HCT116 (cell line): ENCODE data around the gene RNF8. TPM values are rescaled to one million over a fixed set of nuclear protein-coding genes. Genes with fewer than 3 reads are reported as not detected.
A peak's percentile ranks its signal among the peaks of the same experiment; 100 is the strongest.

ENCODE experiments used
- ATAC-seq: fragments of 200-7000 bp; cut with Tn5 transposase; 2 replicates; pipeline ENCODE4 v1.9.1; 2020; ENCODE audit warnings: mild to moderate bottlenecking, moderate library complexity
- BruUV-seq: library from RNA; stranded (reverse); fragments of 400-500 nt; replicated peaks from 2 replicates; lab custom pipeline; 2021; lab: Mats Ljungman, UMichigan
- CTCF ChIA-PET: fragments of 300-600 bp; sonication (Branson Sonifier 250); formaldehyde crosslinking; loops from one replicate; lab custom pipeline; 2021; ENCODE audit warnings: antibody characterized with exemption; lab: Charles Lee
- POLR2A ChIA-PET: fragments of 300-600, 350-600 bp; sonication (Branson Sonifier 250); formaldehyde crosslinking; loops from one replicate; lab custom pipeline; 2021; ENCODE audit warnings: antibody characterized with exemption; lab: Charles Lee
- RAD21 ChIA-PET, 2 experiments: fragments of 300-600 bp; sonication (Branson Sonifier 250); formaldehyde crosslinking; loops; one replicate each; lab custom pipeline; 2023; ENCODE audit warnings: low total read pairs in 2 of 2; ENCODE audit not compliant: uncharacterized antibody in 2 of 2, unreplicated experiment in 2 of 2, low non-redundant PET in 1 of 2; lab: Charles Lee
- DNase-seq: peaks from one replicate; pipeline ENCODE4 v3.0.0-alpha.2; 2010; ENCODE audit warnings: low read depth, low spot score
- H2AFZ ChIP-seq: fragments of 200-600 bp; shearing (Covaris generic), sonication (generic); 2 replicates; pipeline ENCODE4 v1.6.1; 2017; ENCODE audit warnings: low read depth, mixed run types, mixed read lengths, antibody characterized with exemption, low read length; ENCODE audit not compliant: poor library complexity, severe bottlenecking
- H3K27ac ChIP-seq: 2 replicates; pipeline ENCODE4 v1.5.1; 2012; ENCODE audit warnings: low read depth, low read length
- H3K27me3 ChIP-seq: fragments of 200-600 bp; sonication (generic); 2 replicates; pipeline ENCODE4 v1.6.1; 2016; ENCODE audit warnings: mixed run types, low read length, mixed read lengths; ENCODE audit not compliant: insufficient read depth
- H3K36me3 ChIP-seq, 2 experiments: fragments of 200-500 bp in 1 of 2; fragments of 200-600 bp in 1 of 2; sonication (Bioruptor generic) in 1 of 2; sonication (generic) in 1 of 2; 2 replicates each; pipeline versions ENCODE4 v1.5.1 to v1.6.1; 2014 to 2016; ENCODE audit warnings: low read length in 2 of 2, inconsistent platforms in 1 of 2, mixed read lengths in 1 of 2, mixed run types in 1 of 2; ENCODE audit not compliant: insufficient read depth in 2 of 2, control insufficient read depth in 1 of 2
- H3K4me1 ChIP-seq, 2 experiments: fragments of 200-600 bp in 1 of 2; sonication (generic) in 1 of 2; 2 replicates each; pipeline versions ENCODE4 v1.5.1 to v1.6.1; 2012 to 2017; ENCODE audit warnings: low read length in 2 of 2, inconsistent platforms in 1 of 2, mild to moderate bottlenecking in 1 of 2, mixed read lengths in 1 of 2, mixed run types in 1 of 2, moderate library complexity in 1 of 2; ENCODE audit not compliant: insufficient read depth in 2 of 2, control insufficient read depth in 1 of 2
- H3K4me2 ChIP-seq: fragments of 200-600 bp; sonication (generic); 2 replicates; pipeline ENCODE4 v1.6.1; 2017; ENCODE audit warnings: mixed run types, low read length, mixed read lengths
- H3K4me3 ChIP-seq, 2 experiments: fragments of 200-600 bp in 1 of 2; sonication (generic) in 1 of 2; replicated peaks in 1 of 2; 2 replicates each; pipeline ENCODE4 v1.5.1; 2011 to 2016; ENCODE audit warnings: low read length in 2 of 2, control low read depth in 1 of 2, low read depth in 1 of 2, mild to moderate bottlenecking in 1 of 2, mixed read lengths in 1 of 2, mixed run types in 1 of 2
- H3K79me2 ChIP-seq: fragments of 200-600 bp; sonication (generic); 2 replicates; pipeline ENCODE4 v1.6.1; 2017; ENCODE audit warnings: mild to moderate bottlenecking, mixed run types, low read length, moderate library complexity, mixed read lengths; ENCODE audit not compliant: insufficient read depth
- H3K9ac ChIP-seq: fragments of 200-600 bp; sonication (generic); 2 replicates; pipeline ENCODE4 v1.6.1; 2016; ENCODE audit warnings: low read length, mixed read lengths
- H3K9me2 ChIP-seq: fragments of 200-600 bp; sonication (generic), shearing (Covaris generic); 2 replicates; pipeline ENCODE4 v1.6.1; 2017; ENCODE audit warnings: mixed run types, mild to moderate bottlenecking, moderate library complexity; ENCODE audit not compliant: insufficient read depth
- H3K9me3 ChIP-seq, 2 experiments: fragments of 200-500 bp in 1 of 2; fragments of 200-600 bp in 1 of 2; sonication (Bioruptor generic) in 1 of 2; sonication (generic) in 1 of 2; 2 replicates each; pipeline ENCODE4 v1.6.1; 2014 to 2017; ENCODE audit warnings: low read length in 2 of 2, mixed read lengths in 2 of 2, inconsistent platforms in 1 of 2, low read depth in 1 of 2, mild to moderate bottlenecking in 1 of 2, mixed run types in 1 of 2, moderate library complexity in 1 of 2; ENCODE audit not compliant: control insufficient read depth in 1 of 2, insufficient read depth in 1 of 2
- H4K20me1 ChIP-seq: fragments of 200-600 bp; sonication (generic), shearing (Covaris generic); 2 replicates; pipeline ENCODE4 v1.6.1; 2017; ENCODE audit warnings: mixed run types, mild to moderate bottlenecking, moderate library complexity; ENCODE audit not compliant: insufficient read depth
- CEBPB ChIP-seq: IDR thresholded peaks from 2 replicates; pipeline ENCODE4 v1.6.1; 2012; ENCODE audit warnings: low read depth
- EGR1 ChIP-seq: IDR thresholded peaks from 2 replicates; pipeline ENCODE4 v1.6.1; 2012; ENCODE audit warnings: low read depth
- EZH2phosphoT487 ChIP-seq: fragments of 200-600 bp; IDR thresholded peaks from 2 replicates; pipeline ENCODE4 v1.6.1; 2018; ENCODE audit warnings: antibody characterized with exemption, borderline replicate concordance
- JUND ChIP-seq: IDR thresholded peaks from 2 replicates; pipeline ENCODE4 v1.6.1; 2012
- RAD21 ChIP-seq: IDR thresholded peaks from 2 replicates; pipeline ENCODE4 v1.6.1; 2012; ENCODE audit warnings: low read depth, mild to moderate bottlenecking
- SIN3A ChIP-seq: IDR thresholded peaks from 2 replicates; pipeline ENCODE4 v1.6.1; 2012; ENCODE audit warnings: low read depth
- SP1 ChIP-seq: IDR thresholded peaks from 2 replicates; pipeline ENCODE4 v1.6.1; 2012; ENCODE audit warnings: low read depth
- SRF ChIP-seq: IDR thresholded peaks from 2 replicates; pipeline ENCODE4 v1.6.1; 2012; ENCODE audit warnings: low read depth
- TCF7L2 ChIP-seq: IDR thresholded peaks from 2 replicates; pipeline ENCODE4 v1.7.0; 2011; ENCODE audit warnings: borderline replicate concordance, inconsistent platforms; ENCODE audit not compliant: insufficient read depth, insufficient read length; ENCODE audit errors: extremely low read depth
- intact Hi-C: fragments of 100-400 bp; cut with micrococcal nuclease; formaldehyde crosslinking; loops from 2 replicates; pipeline ENCODE4 v1.10.0; 2022
- total RNA-seq: library from RNA; stranded (reverse); gene quantifications from one replicate; pipeline ENCODE4 v1.2.1, GENCODE V29; 2021; ENCODE audit not compliant: unreplicated experiment
- TF ChIP-seq, protein P1 (sequence below): IDR thresholded peaks from 2 replicates; pipeline ENCODE4 v1.6.1; 2012
- TF ChIP-seq, protein P2 (sequence below): IDR thresholded peaks from 2 replicates; pipeline ENCODE4 v1.6.1; 2012; ENCODE audit warnings: low read depth
- TF ChIP-seq, protein P3 (sequence below): IDR thresholded peaks from 2 replicates; pipeline ENCODE4 v1.6.1; 2012
- TF ChIP-seq, protein P4 (sequence below), 3 experiments: fragments of 200-600 bp in 1 of 3; sonication (generic) in 1 of 3; IDR thresholded peaks in 2 of 3; conservative IDR thresholded peaks in 1 of 3; 2 replicates each; pipeline ENCODE4 v1.5.1; 2012 to 2017; ENCODE audit warnings: low read depth in 2 of 3, low read length in 2 of 3, antibody characterized with exemption in 1 of 3, borderline replicate concordance in 1 of 3, control low read depth in 1 of 3, mild to moderate bottlenecking in 1 of 3, mixed read lengths in 1 of 3, mixed run types in 1 of 3, moderate library complexity in 1 of 3; ENCODE audit not compliant: insufficient read depth in 1 of 3

The RNF8 gene
- total RNA-seq, 1 experiment from 2014 or later = 28.0 TPM

DNA sequence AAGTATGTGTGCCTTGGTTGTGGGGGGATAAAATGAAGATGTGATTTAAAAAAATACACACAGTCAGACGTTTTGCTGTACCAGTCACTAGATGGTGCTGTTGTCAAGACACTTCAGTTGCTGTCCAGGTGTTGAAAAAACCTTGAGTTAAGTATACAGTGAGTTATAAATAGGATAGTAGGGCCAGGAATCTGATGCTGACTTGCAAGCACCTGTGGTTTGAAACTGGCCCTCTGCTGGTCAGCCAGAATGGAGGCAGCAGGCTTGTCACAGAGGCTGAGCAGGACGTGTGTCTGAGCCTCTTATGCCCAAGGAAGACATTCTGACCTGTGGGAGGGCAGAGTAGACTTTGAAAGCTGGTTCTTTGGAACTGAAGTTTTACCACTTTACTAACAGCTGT is 27.8 kb downstream of the RNF8 start:
- DNase-seq (peak; percentile 74), ATAC-seq (peak; percentile 91)
- Histone ChIP-seq H3K4me2 (no peak overlapping the region), H3K27ac (no peak overlapping the region), H3K4me1 (no peaks in the 10 kb centered on the region), H2AFZ (no peak overlapping the region), H4K20me1 (no peaks in the 10 kb centered on the region), H3K9me2 (no peaks in the 10 kb centered on the region), H3K4me3 (no peak overlapping the region), H3K9me3 (no peaks in the 10 kb centered on the region), H3K79me2 (no peaks in the 10 kb centered on the region; the same call in 1 of the 2 replicates), H3K36me3 (peaks cover 15 to 18% of the 10 kb centered on the region in 2 experiments), H3K27me3 (no peaks in the 10 kb centered on the region), H3K9ac (no peak overlapping the region)
- ChIA-PET CTCF (interaction anchor here (1.3 kb wide), 1 partner anchor 311 kb away, joined by 4 read pairs; no protein-coding TSS in a partner anchor), RAD21 (no interaction called here), POLR2A (no interaction called here)
- TF ChIP-seq SP1 (no peak), RAD21 (peak; percentile 72), TCF7L2 (no peak), SRF (no peak), JUND (no peak), SIN3A (no peak), CEBPB (no peak), EZH2phosphoT487 (no peak), EGR1 (no peak)
- TF ChIP-seq, protein P1, sequence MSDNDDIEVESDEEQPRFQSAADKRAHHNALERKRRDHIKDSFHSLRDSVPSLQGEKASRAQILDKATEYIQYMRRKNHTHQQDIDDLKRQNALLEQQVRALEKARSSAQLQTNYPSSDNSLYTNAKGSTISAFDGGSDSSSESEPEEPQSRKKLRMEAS = no peak
- TF ChIP-seq, protein P2, sequence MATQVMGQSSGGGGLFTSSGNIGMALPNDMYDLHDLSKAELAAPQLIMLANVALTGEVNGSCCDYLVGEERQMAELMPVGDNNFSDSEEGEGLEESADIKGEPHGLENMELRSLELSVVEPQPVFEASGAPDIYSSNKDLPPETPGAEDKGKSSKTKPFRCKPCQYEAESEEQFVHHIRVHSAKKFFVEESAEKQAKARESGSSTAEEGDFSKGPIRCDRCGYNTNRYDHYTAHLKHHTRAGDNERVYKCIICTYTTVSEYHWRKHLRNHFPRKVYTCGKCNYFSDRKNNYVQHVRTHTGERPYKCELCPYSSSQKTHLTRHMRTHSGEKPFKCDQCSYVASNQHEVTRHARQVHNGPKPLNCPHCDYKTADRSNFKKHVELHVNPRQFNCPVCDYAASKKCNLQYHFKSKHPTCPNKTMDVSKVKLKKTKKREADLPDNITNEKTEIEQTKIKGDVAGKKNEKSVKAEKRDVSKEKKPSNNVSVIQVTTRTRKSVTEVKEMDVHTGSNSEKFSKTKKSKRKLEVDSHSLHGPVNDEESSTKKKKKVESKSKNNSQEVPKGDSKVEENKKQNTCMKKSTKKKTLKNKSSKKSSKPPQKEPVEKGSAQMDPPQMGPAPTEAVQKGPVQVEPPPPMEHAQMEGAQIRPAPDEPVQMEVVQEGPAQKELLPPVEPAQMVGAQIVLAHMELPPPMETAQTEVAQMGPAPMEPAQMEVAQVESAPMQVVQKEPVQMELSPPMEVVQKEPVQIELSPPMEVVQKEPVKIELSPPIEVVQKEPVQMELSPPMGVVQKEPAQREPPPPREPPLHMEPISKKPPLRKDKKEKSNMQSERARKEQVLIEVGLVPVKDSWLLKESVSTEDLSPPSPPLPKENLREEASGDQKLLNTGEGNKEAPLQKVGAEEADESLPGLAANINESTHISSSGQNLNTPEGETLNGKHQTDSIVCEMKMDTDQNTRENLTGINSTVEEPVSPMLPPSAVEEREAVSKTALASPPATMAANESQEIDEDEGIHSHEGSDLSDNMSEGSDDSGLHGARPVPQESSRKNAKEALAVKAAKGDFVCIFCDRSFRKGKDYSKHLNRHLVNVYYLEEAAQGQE = peak; percentile 28
- TF ChIP-seq, protein P3, sequence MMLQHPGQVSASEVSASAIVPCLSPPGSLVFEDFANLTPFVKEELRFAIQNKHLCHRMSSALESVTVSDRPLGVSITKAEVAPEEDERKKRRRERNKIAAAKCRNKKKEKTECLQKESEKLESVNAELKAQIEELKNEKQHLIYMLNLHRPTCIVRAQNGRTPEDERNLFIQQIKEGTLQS = no peak
- TF ChIP-seq, protein P4, sequence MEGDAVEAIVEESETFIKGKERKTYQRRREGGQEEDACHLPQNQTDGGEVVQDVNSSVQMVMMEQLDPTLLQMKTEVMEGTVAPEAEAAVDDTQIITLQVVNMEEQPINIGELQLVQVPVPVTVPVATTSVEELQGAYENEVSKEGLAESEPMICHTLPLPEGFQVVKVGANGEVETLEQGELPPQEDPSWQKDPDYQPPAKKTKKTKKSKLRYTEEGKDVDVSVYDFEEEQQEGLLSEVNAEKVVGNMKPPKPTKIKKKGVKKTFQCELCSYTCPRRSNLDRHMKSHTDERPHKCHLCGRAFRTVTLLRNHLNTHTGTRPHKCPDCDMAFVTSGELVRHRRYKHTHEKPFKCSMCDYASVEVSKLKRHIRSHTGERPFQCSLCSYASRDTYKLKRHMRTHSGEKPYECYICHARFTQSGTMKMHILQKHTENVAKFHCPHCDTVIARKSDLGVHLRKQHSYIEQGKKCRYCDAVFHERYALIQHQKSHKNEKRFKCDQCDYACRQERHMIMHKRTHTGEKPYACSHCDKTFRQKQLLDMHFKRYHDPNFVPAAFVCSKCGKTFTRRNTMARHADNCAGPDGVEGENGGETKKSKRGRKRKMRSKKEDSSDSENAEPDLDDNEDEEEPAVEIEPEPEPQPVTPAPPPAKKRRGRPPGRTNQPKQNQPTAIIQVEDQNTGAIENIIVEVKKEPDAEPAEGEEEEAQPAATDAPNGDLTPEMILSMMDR (IDR thresholded peaks at IDR 0.05 in 2 of 3, conservative IDR thresholded peaks at IDR 0.05 in 1 of 3; ENCODE audit: borderline replicate concordance in 1 of 3, insufficient read depth in 1 of 3, low read depth in 2 of 3, low read length in 2 of 3) = peak; percentile 73 to 81 (median 77)
- intact Hi-C loops = loop anchor here (1.0 to 2.0 kb wide), 3 partner anchors 57 to 311 kb away; no protein-coding TSS in a partner anchor
- BruUV-seq = TSS peak; percentile 29
